ENCODE results near the gene ACTL6B. TPM values are rescaled to one million over a fixed set of nuclear protein-coding genes. Genes with fewer than 3 reads are reported as not detected.

Gene ACTL6B
- total RNA-seq, 2 experiments from 2014 or later = not detected

DNA sequence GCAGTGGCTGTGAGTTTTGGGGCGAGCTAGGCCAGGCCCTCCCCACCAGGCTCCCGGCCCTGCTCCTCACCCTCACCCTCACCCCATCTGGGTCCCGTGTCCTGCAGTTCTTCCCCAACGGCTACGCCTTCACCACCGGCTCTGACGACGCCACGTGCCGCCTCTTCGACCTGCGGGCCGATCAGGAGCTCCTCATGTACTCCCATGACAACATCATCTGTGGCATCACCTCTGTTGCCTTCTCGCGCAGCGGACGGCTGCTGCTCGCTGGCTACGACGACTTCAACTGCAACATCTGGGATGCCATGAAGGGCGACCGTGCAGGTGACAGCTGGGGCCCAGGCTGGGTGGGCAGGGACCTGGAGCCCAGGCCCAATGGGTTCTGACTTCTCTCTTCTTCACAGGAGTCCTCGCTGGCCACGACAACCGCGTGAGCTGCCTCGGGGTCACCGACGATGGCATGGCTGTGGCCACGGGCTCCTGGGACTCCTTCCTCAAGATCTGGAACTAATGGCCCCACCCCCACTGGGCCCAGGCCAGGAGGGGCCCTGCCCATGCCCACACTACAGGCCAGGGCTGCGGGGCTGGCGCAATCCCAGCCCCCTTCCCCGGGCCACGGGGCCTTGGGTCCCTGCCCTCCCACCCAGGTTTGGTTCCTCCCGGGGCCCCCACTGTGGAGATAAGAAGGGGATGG lies 22.2 kb upstream of the ACTL6B start:
- no peak for DNase-seq (ENCODE audit: low spot score)
- intact Hi-C loops (cut with micrococcal nuclease; ENCODE audit: unreplicated experiment) = loop anchor here (10.0 kb wide), 1 partner anchor 204 kb away; the partner anchor contains the start of gene TSC22D4

DNA sequence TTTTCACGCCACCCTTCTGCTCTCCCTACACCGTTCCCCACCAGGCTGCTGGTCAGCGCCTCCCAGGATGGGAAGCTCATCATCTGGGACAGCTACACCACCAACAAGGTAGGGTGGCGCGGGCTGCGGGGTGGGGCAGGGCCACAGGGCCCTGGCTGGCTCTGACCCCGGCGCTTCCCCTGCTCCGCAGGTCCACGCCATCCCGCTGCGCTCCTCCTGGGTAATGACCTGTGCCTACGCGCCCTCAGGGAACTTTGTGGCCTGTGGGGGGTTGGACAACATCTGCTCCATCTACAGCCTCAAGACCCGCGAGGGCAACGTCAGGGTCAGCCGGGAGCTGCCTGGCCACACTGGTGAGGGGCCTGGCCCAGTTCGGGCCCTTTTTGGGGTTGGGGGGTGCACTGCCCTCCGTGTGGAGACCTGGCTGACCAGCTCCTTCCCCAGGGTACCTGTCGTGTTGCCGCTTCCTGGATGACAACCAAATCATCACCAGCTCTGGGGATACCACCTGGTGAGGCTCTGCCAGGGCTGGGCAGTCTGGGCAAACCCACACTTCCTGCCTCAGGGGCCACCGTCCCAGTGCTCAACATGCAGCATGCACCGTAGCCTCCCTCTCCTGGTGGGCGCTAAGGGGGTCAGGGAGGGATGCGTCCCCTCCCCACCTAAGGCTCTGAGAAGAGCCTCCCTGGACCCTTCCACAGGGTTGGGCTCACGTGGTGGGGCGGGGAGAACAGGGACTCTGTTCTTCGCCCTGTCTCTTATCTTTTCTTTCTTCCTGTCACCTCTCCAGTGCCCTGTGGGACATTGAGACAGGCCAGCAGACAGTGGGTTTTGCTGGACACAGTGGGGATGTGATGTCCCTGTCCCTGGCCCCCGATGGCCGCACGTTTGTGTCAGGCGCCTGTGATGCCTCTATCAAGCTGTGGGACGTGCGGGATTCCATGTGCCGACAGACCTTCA lies 21.3 kb upstream of the ACTL6B start:
- no peaks in the 10 kb centered on the region for H3K9me2 ChIP-seq (ENCODE audit: insufficient read depth, low read length)
- H3K4me2 ChIP-seq (ENCODE audit: low read length) = no peak overlapping the region
- no peak overlapping the region for H3K4me3 ChIP-seq (ENCODE audit: low read depth, low read length, poor library complexity, severe bottlenecking)
- no peaks in the 10 kb centered on the region for H3K9me3 ChIP-seq (ENCODE audit: low read length)
- peaks cover 8% of the 10 kb centered on the region; the same call in 1 of the 2 replicates for H3K79me2 ChIP-seq (ENCODE audit: insufficient read depth, low read depth, low read length)
- ChIA-PET CTCF (ENCODE audit: unreplicated experiment) (interaction anchor here (0.6 kb wide), 1 partner anchor 9 kb away, joined by 4 read pairs; no protein-coding TSS in a partner anchor), POLR2A (interaction anchor here (0.6 kb wide), 1 partner anchor 635 kb away, joined by 6 read pairs; no protein-coding TSS in a partner anchor)
- 0 out of 2 replicates have a peak, but pooled peaks cover 4% of the 10 kb centered on the region for H4K20me1 ChIP-seq (ENCODE audit: insufficient read depth, low read length)
- no TSS peak for BruUV-seq (replicated peaks)
- peaks cover 9% of the 10 kb centered on the region for H3K4me1 ChIP-seq (ENCODE audit: insufficient read depth, low read length, poor library complexity, severe bottlenecking)
- no peak overlapping the region for H3K27ac ChIP-seq (ENCODE audit: low read depth, low read length, poor library complexity, severe bottlenecking)
- peaks cover 64% of the 10 kb centered on the region for H3K36me3 ChIP-seq (ENCODE audit: insufficient read depth, low read length)
- TF ChIP-seq, protein P1, sequence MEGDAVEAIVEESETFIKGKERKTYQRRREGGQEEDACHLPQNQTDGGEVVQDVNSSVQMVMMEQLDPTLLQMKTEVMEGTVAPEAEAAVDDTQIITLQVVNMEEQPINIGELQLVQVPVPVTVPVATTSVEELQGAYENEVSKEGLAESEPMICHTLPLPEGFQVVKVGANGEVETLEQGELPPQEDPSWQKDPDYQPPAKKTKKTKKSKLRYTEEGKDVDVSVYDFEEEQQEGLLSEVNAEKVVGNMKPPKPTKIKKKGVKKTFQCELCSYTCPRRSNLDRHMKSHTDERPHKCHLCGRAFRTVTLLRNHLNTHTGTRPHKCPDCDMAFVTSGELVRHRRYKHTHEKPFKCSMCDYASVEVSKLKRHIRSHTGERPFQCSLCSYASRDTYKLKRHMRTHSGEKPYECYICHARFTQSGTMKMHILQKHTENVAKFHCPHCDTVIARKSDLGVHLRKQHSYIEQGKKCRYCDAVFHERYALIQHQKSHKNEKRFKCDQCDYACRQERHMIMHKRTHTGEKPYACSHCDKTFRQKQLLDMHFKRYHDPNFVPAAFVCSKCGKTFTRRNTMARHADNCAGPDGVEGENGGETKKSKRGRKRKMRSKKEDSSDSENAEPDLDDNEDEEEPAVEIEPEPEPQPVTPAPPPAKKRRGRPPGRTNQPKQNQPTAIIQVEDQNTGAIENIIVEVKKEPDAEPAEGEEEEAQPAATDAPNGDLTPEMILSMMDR (conservative IDR thresholded peaks at IDR 0.05; ENCODE audit: low read length) = no peak
- TF ChIP-seq EZH2phosphoT487 (IDR thresholded peaks at IDR 0.05; ENCODE audit: borderline replicate concordance, low read depth, low read length) = no peak
- no peak for DNase-seq (ENCODE audit: low spot score)
- no peak overlapping the region for H2AFZ ChIP-seq (ENCODE audit: low read length)
- intact Hi-C loops (cut with micrococcal nuclease; ENCODE audit: unreplicated experiment) = loop anchor here (10.0 kb wide), 1 partner anchor 203 kb away; the partner anchor contains the start of gene TSC22D4

More for the DNA sequence above, 22.2 kb upstream of the ACTL6B start:
- 0 out of 2 replicates have a peak, but pooled peaks cover 4% of the 10 kb centered on the region for H4K20me1 ChIP-seq (ENCODE audit: insufficient read depth, low read length)
- H3K4me2 ChIP-seq (ENCODE audit: low read length) = no peak overlapping the region
- ChIA-PET POLR2A (no interaction called here), CTCF (ENCODE audit: unreplicated experiment) (no interaction called here)
- H3K4me1 ChIP-seq (ENCODE audit: insufficient read depth, low read length, poor library complexity, severe bottlenecking) = peaks cover 6% of the 10 kb centered on the region
- no peak overlapping the region for H3K4me3 ChIP-seq (ENCODE audit: low read depth, low read length, poor library complexity, severe bottlenecking)
- no peaks in the 10 kb centered on the region for H3K9me2 ChIP-seq (ENCODE audit: insufficient read depth, low read length)
- H2AFZ ChIP-seq (ENCODE audit: low read length) = no peak overlapping the region
- H3K27ac ChIP-seq (ENCODE audit: low read depth, low read length, poor library complexity, severe bottlenecking) = no peak overlapping the region
- H3K79me2 ChIP-seq (ENCODE audit: insufficient read depth, low read depth, low read length) = peaks cover 8% of the 10 kb centered on the region; the same call in 1 of the 2 replicates
- H3K9me3 ChIP-seq (ENCODE audit: low read length) = no peaks in the 10 kb centered on the region
- TF ChIP-seq, protein P1 (conservative IDR thresholded peaks at IDR 0.05; ENCODE audit: low read length) = no peak
- TF ChIP-seq EZH2phosphoT487 (IDR thresholded peaks at IDR 0.05; ENCODE audit: borderline replicate concordance, low read depth, low read length) = no peak
- peaks cover 72% of the 10 kb centered on the region for H3K36me3 ChIP-seq (ENCODE audit: insufficient read depth, low read length)
- BruUV-seq (replicated peaks) = TSS peak; percentile 88
